Measurements from ENCODE around the gene CCDC8. TPM values are rescaled to one million over a fixed set of nuclear protein-coding genes. Genes with fewer than 3 reads are reported as not detected.

Gene CCDC8
- total RNA-seq, 2 experiments from 2014 or later: not detected

DNA sequence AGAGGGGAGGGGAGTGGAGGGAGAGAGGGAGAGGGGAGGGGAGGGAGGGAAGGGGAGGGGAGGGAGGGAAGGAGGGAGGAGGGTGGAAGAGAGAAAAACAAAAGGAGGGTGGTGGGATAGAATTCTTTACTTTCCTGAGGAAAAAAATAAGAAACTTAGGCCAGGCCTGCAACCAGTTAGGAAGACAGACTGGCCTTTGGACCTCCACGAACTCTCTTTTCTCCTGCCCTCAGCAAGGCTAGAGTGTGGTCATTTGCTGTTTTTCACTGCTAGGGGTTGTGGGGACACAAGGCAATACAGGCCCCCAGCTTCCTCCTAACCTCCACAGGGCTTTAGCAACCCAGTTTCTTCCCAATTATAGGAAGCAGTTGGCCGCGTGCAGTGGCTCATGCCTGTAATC is 4.2 kb downstream of the CCDC8 start:
- ATAC-seq: no peak
- intact Hi-C loops (cut with micrococcal nuclease): no loop called here
- TF ChIP-seq, protein P1, sequence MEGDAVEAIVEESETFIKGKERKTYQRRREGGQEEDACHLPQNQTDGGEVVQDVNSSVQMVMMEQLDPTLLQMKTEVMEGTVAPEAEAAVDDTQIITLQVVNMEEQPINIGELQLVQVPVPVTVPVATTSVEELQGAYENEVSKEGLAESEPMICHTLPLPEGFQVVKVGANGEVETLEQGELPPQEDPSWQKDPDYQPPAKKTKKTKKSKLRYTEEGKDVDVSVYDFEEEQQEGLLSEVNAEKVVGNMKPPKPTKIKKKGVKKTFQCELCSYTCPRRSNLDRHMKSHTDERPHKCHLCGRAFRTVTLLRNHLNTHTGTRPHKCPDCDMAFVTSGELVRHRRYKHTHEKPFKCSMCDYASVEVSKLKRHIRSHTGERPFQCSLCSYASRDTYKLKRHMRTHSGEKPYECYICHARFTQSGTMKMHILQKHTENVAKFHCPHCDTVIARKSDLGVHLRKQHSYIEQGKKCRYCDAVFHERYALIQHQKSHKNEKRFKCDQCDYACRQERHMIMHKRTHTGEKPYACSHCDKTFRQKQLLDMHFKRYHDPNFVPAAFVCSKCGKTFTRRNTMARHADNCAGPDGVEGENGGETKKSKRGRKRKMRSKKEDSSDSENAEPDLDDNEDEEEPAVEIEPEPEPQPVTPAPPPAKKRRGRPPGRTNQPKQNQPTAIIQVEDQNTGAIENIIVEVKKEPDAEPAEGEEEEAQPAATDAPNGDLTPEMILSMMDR (IDR thresholded peaks at IDR 0.05): no peak
- Mint-ChIP-seq H3K27me3 (peaks cover 67% of the 10 kb centered on the region), H3K9me3 (no peaks in the 10 kb centered on the region), H3K27ac (no peak overlapping the region), H3K4me1 (ENCODE audit: low read depth) (peaks cover 6% of the 10 kb centered on the region), H3K36me3 (ENCODE audit: low read depth) (no peaks in the 10 kb centered on the region), H3K4me3 (no peak overlapping the region)
- CTCF ChIA-PET: no interaction called here
- POLR2A ChIA-PET: no interaction called here
- no peak for DNase-seq

DNA sequence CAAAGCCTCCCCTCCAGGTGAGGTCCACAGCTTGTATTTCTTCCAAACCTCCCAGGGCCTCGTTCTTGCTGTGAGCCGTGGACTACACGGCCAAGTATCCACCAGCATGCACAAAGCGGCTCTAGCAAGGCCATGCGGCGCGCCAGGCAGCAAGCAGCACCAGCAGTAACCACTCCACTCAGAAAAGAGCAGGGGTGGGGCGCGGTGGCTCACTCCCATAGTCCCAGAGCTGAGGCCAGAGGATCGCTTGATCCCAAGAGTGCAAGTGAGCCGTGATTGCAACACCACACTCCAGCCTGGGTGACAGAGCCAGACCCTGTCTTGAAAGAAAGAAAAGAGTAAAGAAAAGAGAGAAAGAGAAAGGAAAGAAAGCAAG is 4.7 kb downstream of the CCDC8 start:
- TF ChIP-seq, protein P1 (IDR thresholded peaks at IDR 0.05): no peak
- Mint-ChIP-seq H3K27me3 (peaks cover 67% of the 10 kb centered on the region), H3K27ac (no peak overlapping the region), H3K36me3 (ENCODE audit: low read depth) (no peaks in the 10 kb centered on the region), H3K4me1 (ENCODE audit: low read depth) (peaks cover 12% of the 10 kb centered on the region), H3K4me3 (no peak overlapping the region), H3K9me3 (no peaks in the 10 kb centered on the region)
- intact Hi-C loops (cut with micrococcal nuclease): no loop called here
- no peak for DNase-seq
- ChIA-PET POLR2A (no interaction called here), CTCF (no interaction called here)
- no peak for ATAC-seq

DNA sequence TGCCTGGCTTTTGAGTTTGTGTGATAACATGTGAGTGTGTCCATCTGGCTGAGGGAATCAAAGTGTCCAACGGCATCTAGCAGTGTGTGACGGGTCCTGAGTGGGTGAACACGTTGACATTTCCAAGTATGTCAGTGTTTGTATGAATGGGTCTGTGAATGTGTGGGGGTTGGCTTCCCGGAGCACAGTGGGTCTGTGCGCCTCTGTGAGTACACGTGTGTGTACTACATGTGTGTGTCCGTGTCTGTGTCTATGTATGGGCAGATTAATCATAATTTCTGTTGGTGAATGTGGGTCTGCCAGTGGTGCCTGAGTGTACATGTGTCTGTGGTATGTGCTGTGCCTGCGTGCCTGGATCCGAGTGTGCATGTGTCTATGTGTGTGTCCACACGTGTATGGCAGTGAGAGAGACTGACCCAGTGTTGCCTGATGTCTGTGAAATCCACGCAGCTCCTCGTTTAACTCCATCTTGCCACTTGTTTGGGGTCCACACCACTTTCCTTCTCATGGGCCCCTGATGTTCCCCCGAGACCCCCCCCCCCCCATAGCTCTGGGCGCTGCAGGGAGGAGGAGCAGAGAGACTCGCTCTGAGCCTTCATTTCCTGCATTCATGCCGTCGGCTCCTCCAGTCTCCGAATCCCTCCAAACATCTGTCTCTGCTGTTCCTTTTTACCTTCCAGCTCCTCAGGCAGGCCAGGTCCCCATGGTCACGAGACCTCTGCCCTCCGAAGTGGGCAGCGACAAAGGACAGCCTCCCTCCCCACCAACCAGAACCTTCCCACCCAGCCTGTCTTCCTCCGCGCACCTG is 5.3 kb downstream of the CCDC8 start:
- intact Hi-C loops (cut with micrococcal nuclease): no loop called here
- no peak overlapping the region for H3K4me3 Mint-ChIP-seq
- DNase-seq: no peak
- H3K27ac Mint-ChIP-seq: no peak overlapping the region
- peaks cover 13% of the 10 kb centered on the region for H3K4me1 Mint-ChIP-seq (ENCODE audit: low read depth)
- ATAC-seq: no peak
- no peaks in the 10 kb centered on the region for H3K9me3 Mint-ChIP-seq
- no peaks in the 10 kb centered on the region for H3K36me3 Mint-ChIP-seq (ENCODE audit: low read depth)
- TF ChIP-seq, protein P1 (IDR thresholded peaks at IDR 0.05): no peak
- POLR2A ChIA-PET: no interaction called here
- CTCF ChIA-PET: no interaction called here
- peaks cover 66% of the 10 kb centered on the region for H3K27me3 Mint-ChIP-seq

DNA sequence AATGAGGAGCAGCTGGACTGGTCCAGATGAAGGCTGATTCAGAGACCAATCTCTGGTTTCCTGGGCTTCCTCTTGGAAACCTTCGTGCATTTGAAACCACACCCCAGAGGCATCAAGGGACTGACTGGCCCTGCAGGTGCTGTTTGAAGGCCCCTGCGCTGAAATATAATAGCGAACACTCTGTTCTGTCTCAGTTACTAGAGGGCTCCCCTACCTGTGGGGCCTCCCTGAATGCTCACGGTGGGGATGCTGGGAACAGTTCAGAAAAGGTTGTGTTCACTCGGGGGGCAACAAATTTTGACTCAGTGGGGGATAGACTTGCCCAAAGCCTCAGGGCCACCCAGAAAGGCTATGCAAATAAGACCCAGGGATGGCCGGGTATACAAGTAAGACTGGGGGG is 6.4 kb downstream of the CCDC8 start:
- CTCF ChIA-PET: interaction anchor here (2.7 kb wide), 1 partner anchor 81 kb away, joined by 18 read pairs; no protein-coding TSS in a partner anchor
- no peak for ATAC-seq
- intact Hi-C loops (cut with micrococcal nuclease): no loop called here
- H3K27me3 Mint-ChIP-seq: peaks cover 64% of the 10 kb centered on the region
- no peak overlapping the region for H3K27ac Mint-ChIP-seq
- H3K4me1 Mint-ChIP-seq (ENCODE audit: low read depth): peaks cover 13% of the 10 kb centered on the region
- POLR2A ChIA-PET: interaction anchor here (1.3 kb wide), 1 partner anchor 25 kb away, joined by 3 read pairs; no protein-coding TSS in a partner anchor
- H3K4me3 Mint-ChIP-seq: no peak overlapping the region
- H3K9me3 Mint-ChIP-seq: no peaks in the 10 kb centered on the region
- TF ChIP-seq, protein P1 (IDR thresholded peaks at IDR 0.05): no peak
- no peak for DNase-seq
- H3K36me3 Mint-ChIP-seq (ENCODE audit: low read depth): no peaks in the 10 kb centered on the region

DNA sequence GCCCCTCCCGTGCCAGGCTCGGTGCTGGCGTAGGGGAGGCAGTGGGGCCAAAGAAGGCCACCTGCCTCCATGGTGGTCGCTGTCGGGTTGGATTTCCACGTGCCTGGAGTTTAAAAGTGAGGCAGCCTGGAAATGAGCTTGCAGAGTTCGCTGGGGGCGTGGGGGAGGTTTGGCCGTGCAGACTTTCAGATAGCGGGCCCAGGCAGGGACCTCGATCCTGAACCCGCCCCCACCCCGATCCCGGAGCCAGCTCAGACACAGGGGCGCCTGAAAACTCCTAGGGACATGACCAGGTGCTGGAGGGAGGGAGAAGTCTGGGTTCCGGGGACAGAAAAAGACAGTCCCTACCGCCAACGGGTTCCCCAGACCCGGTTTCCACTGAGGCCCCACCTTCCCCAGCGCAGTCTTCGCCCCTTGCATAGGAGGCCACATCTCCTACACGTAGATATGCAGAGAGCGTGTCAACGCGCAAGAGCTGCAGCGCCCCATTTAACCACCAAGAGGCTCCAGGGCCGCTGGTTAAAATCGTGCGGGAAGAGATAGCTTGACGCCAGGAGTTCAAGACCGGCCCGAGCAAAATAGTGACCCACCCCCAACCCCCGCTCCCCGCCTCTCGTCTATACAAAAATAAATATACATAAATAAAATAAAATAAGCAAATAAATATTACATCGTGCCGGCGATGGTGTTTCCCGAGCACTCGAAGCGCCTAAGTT is 8.5 kb downstream of the CCDC8 start:
- no peaks in the 10 kb centered on the region for H3K36me3 Mint-ChIP-seq (ENCODE audit: low read depth)
- ChIA-PET POLR2A (interaction anchor here (1.2 kb wide), 1 partner anchor 27 kb away, joined by 3 read pairs; no protein-coding TSS in a partner anchor), CTCF (interaction anchor here (0.9 to 7.4 kb wide), 7 partner anchors 9 to 109 kb away, joined by 3 to 47 read pairs (median 4); partner anchors contain the start of gene PPP5C)
- peaks cover 54% of the 10 kb centered on the region for H3K27me3 Mint-ChIP-seq
- no peak overlapping the region for H3K4me3 Mint-ChIP-seq
- H3K27ac Mint-ChIP-seq: no peak overlapping the region
- H3K9me3 Mint-ChIP-seq: no peaks in the 10 kb centered on the region
- peak; percentile 35 for ATAC-seq
- TF ChIP-seq, protein P1 (IDR thresholded peaks at IDR 0.05): no peak
- peak; percentile 40 for DNase-seq
- peaks cover 13% of the 10 kb centered on the region for H3K4me1 Mint-ChIP-seq (ENCODE audit: low read depth)
- intact Hi-C loops (cut with micrococcal nuclease): no loop called here

Data from activated CD8-positive, alpha-beta T cell treated with anti-CD3 and anti-CD28 coated beads for 36 hours (primary cell).